Epithelial cell of esophagus (primary cell): ENCODE measurements around the gene TRPT1.

ENCODE experiments used
- DNase-seq: peaks from one replicate; pipeline ENCODE4 v3.0.0; 2010; ENCODE audit warnings: low read depth
- H3K4me3 ChIP-seq: 2 replicates; pipeline ENCODE4 v1.5.1; 2011; ENCODE audit warnings: mild to moderate bottlenecking, low read length, control low read depth
- TF ChIP-seq, protein P1 (sequence below): IDR thresholded peaks from 2 replicates; pipeline ENCODE4 v1.5.1; 2011; ENCODE audit warnings: low read depth, mild to moderate bottlenecking, low read length, control low read depth, inconsistent platforms; ENCODE audit not compliant: insufficient read depth; ENCODE audit errors: missing control alignments

TRPT1 gene

DNA sequence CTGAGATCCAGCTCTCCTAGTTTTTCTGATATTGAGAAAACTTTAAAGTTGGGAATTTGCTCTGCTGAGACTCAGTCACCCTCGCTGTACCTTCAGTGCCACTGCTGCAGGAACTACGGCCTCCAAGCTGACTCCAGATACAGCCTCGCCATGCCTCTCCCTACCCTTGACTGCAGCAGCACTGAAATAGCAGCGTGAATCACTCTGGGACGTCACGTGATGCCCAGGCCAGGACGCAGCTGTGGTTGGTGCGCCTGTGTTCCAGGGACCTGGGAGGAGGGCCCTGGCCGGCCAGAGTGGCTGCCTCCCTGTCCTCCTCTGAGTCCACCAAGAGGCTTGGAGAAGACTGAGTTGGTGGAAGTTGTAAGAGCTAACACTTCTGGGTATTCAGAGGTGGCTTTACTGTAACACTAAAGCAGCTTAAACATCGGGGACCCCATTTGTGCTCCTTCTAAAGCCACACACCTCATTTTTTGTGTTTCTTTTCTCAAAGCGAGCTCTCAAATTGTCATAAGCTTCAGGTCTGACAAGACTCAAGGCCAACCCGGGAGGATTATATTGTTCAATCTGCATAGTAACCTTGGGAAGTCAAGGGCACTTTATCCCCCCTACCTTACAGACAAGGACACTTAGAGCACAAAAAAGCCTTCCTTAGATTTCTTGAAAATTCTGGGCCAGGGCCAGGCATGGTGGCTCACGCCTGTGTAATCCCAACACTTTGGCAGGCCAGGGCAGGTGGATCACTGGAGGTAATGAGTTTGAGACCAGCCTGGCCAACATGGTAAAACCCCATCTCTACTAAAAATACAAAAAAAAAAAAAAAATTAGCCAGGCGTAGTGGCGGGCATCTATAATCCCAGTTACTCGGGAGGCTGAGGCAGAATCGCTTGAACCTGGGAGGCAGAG is 44.2 kb downstream of the TRPT1 start:
- TF ChIP-seq, protein P1, sequence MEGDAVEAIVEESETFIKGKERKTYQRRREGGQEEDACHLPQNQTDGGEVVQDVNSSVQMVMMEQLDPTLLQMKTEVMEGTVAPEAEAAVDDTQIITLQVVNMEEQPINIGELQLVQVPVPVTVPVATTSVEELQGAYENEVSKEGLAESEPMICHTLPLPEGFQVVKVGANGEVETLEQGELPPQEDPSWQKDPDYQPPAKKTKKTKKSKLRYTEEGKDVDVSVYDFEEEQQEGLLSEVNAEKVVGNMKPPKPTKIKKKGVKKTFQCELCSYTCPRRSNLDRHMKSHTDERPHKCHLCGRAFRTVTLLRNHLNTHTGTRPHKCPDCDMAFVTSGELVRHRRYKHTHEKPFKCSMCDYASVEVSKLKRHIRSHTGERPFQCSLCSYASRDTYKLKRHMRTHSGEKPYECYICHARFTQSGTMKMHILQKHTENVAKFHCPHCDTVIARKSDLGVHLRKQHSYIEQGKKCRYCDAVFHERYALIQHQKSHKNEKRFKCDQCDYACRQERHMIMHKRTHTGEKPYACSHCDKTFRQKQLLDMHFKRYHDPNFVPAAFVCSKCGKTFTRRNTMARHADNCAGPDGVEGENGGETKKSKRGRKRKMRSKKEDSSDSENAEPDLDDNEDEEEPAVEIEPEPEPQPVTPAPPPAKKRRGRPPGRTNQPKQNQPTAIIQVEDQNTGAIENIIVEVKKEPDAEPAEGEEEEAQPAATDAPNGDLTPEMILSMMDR, result no peak
- DNase-seq, result peak; percentile 92
- no peak overlapping the region for H3K4me3 ChIP-seq

DNA sequence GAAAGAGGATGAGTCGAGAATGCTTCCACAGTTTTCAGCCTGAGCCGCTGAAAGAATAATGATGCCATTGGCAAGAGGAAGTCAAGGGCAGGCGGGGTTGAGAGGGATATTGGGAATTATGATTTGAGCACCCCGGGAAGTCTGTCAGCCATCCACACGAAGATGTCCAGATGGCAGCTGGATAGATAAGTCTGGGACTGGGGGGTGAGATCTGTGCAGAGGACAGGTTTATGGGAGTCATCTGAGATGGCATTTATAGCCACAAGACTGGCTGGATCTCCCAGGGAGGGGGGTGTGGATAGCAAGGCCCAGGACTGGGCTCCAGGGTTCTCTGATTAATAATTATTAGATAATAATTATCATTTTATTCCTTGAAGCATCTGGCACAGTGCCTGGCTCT is 45.1 kb downstream of the TRPT1 start:
- TF ChIP-seq, protein P1, result no peak
- DNase-seq, result no peak
- H3K4me3 ChIP-seq, result no peak overlapping the region

DNA sequence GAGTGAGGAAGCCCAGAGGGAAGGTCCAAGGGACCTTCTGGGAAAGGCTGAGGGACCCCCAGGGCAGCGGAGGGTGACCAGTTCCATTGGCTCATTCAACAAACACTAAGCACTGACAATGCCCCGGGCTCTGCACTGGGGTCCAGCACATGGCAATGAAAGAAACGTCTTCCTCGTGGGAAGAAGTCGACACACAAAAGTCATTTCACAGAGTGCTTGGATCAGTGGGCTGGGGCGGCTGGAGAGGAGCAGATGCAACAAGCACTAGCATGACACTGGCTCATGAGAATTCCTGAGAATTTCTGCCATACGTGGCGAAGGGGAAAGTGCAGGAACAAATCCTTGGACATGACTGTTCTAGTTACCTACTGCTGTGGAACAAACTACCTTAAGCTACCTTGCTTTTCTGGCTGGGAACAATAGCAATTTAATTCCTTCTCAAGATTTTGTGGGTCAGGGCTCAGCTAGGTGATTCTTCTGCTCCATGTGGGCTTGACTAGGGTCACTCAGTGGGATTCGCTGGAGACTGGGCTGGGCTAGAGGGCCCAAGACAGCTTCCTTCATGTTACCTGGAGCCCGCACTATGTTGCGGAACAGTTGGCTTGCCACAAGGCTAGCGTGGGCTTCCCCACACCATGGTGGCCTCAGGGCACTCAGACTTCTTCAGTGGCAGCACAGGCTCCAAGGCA is 46.9 kb downstream of the TRPT1 start:
- no peak overlapping the region for H3K4me3 ChIP-seq

DNA sequence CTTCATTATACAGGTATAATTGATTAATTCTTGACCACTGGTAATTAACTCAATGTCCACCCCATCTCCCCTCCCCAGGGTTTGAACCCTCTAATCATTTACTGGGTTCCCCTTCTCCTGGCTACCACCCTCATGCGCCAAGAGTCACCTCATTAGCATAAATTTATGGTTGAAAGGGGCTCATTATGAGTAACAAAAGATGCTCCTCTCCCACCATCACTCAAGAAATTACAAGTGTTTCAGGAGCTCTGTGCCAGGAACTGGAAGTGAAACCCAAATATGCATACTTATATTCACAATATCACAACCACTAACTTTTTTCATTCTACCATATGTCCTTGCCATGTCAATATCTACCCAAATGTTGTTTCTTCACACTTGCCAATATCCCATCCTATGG is 47.8 kb downstream of the TRPT1 start:
- H3K4me3 ChIP-seq, result no peak overlapping the region
- TF ChIP-seq, protein P1, result no peak
- DNase-seq, result no peak

More for the DNA sequence above, 46.9 kb downstream of the TRPT1 start:
- TF ChIP-seq, protein P1, result no peak
- DNase-seq, result no peak

DNA sequence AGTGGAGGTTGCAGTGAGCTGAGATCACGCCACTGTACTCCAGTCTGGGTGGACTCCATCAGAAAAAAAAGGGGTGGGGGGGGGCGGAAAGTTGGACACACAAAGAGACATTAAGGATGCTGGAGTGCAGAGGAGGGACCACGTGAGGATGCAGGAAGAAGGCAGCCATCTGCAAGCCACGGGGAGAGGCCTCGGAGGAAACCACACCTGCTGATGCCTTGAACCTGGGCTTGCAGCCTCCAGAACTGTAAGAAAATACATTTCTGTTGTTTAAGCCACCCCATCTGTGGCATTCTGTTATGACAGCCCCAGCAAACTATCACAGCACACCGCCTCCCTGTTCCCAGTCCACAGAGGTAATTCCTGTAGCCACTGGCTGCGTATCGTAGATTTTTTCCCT is 49.2 kb downstream of the TRPT1 start:
- no peak overlapping the region for H3K4me3 ChIP-seq
- DNase-seq, result no peak
- TF ChIP-seq, protein P1, result no peak
